Suppressor macrophage treated with lipopolysaccharide for 4 hours (primary cell): Measurements from ENCODE around the gene CCK.
"Not testable (repeated sequence)": the region's sequence is repeated elsewhere in the genome, so short reads cannot be mapped to it uniquely, and the experiment has no call there.

Experiments used
- DNase-seq: peaks from one replicate; pipeline ENCODE4 v3.0.0-alpha.2; 2020

CCK gene

GRCh38 chr3:42266085-42266484 is at the start of gene CCK:
TSS of gene CCK (minus strand) at chr3:42266185. CDS start at chr3:42263630, 2,555 bp downstream.
- DNase-seq = no peak

- no peak for DNase-seq
Measured at GRCh38 chr3:42314411-42314810, 48.4 kb upstream of the CCK start.

GRCh38 chr3:42308651-42309050 is 42.7 kb upstream of the CCK start:
- DNase-seq = no peak

- no peak for DNase-seq
Measured at GRCh38 chr3:42306499-42306898, 40.5 kb upstream of the CCK start.

GRCh38 chr3:42302924-42303634 is 37.1 kb upstream of the CCK start:
- no peak for DNase-seq

GRCh38 chr3:42301446-42302175 is 35.6 kb upstream of the CCK start:
- no peak for DNase-seq

GRCh38 chr3:42300778-42301177 is 34.8 kb upstream of the CCK start:
- no peak for DNase-seq

- peak; percentile 6 for DNase-seq
Measured at GRCh38 chr3:42300013-42300412, 34.0 kb upstream of the CCK start.

- no peak for DNase-seq
Measured at GRCh38 chr3:42298259-42298658, 32.3 kb upstream of the CCK start.

GRCh38 chr3:42292009-42292408 is 26.0 kb upstream of the CCK start:
- no peak for DNase-seq

GRCh38 chr3:42290966-42291714 is 25.2 kb upstream of the CCK start:
- DNase-seq = no peak

- DNase-seq = no peak
Measured at GRCh38 chr3:42289026-42289425, 23.0 kb upstream of the CCK start.

- no peak for DNase-seq
Measured at GRCh38 chr3:42288385-42288784, 22.4 kb upstream of the CCK start.

- not testable (repeated sequence) for DNase-seq
Measured at GRCh38 chr3:42287423-42287822, 21.4 kb upstream of the CCK start.

- no peak for DNase-seq
Measured at GRCh38 chr3:42277676-42278075, 11.7 kb upstream of the CCK start.

- no peak for DNase-seq
Measured at GRCh38 chr3:42276141-42277132, 10.5 kb upstream of the CCK start.

- no peak for DNase-seq
Measured at GRCh38 chr3:42275217-42275616, 9.2 kb upstream of the CCK start.

GRCh38 chr3:42274266-42274665 is 8.3 kb upstream of the CCK start:
- no peak for DNase-seq

- DNase-seq = peak; percentile 41
Measured at GRCh38 chr3:42273361-42273760, 7.4 kb upstream of the CCK start.

GRCh38 chr3:42271786-42272185 is 5.8 kb upstream of the CCK start:
- DNase-seq = no peak

- no peak for DNase-seq
Measured at GRCh38 chr3:42270561-42270960, 4.6 kb upstream of the CCK start.

GRCh38 chr3:42269647-42270046 is 3.7 kb upstream of the CCK start:
- DNase-seq = no peak

GRCh38 chr3:42267878-42268277 is 1.9 kb upstream of the CCK start:
- no peak for DNase-seq
